ENCODE measurements around the gene CAPN5.

The CAPN5 gene

DNA sequence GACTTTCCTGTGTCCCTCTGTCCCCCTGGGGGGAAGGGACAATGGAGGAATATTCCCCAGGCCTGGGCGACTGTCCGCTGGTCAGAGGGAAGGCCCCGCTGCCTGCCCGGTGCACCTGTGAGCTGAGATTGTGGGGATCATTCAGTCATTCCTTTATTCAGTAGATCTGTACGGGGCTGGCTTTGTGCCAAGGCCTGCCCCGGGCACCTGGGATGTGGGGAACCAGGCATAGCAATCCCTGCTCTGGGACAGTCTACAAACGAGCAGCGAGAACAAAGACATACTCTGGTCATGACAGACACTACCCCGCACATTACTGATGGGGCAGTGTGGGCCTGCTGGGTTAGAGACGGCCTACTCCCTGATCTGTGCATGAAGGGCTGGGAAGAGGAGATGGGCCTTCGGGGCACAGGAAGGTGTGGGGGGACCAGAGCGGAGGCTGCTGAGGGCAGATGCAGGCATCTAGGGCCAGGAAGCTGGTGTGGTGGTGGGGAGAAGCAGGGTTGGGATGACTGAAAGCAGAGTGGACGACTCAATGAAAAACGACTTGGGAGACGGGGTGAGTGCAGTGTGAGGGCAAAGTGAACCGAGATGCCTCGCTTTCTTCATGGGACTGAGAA is 59.5 kb downstream of the CAPN5 start:
- Histone ChIP-seq H3K9ac (no peak overlapping the region), H3K27ac (no peak overlapping the region), H3K4me3 (IDR thresholded peaks at IDR 0.05; ENCODE audit: insufficient read depth, low read depth, low read length) (no peak overlapping the region), H3K4me2 (no peak overlapping the region), H4K20me1 (ENCODE audit: insufficient read depth) (no peaks in the 10 kb centered on the region), H3K79me2 (ENCODE audit: insufficient read depth, low read depth) (no peaks in the 10 kb centered on the region), H2AFZ (ENCODE audit: low read depth) (peak overlapping the region; percentile 84; the same call in 1 of the 2 replicates), H3K36me3 (ENCODE audit: insufficient read depth) (no peaks in the 10 kb centered on the region), H3K4me1 (ENCODE audit: low read depth, poor library complexity, severe bottlenecking) (peaks cover 6% of the 10 kb centered on the region), H3K27me3 (ENCODE audit: insufficient read depth, low read depth) (no peaks in the 10 kb centered on the region)
- TF ChIP-seq, protein P1, sequence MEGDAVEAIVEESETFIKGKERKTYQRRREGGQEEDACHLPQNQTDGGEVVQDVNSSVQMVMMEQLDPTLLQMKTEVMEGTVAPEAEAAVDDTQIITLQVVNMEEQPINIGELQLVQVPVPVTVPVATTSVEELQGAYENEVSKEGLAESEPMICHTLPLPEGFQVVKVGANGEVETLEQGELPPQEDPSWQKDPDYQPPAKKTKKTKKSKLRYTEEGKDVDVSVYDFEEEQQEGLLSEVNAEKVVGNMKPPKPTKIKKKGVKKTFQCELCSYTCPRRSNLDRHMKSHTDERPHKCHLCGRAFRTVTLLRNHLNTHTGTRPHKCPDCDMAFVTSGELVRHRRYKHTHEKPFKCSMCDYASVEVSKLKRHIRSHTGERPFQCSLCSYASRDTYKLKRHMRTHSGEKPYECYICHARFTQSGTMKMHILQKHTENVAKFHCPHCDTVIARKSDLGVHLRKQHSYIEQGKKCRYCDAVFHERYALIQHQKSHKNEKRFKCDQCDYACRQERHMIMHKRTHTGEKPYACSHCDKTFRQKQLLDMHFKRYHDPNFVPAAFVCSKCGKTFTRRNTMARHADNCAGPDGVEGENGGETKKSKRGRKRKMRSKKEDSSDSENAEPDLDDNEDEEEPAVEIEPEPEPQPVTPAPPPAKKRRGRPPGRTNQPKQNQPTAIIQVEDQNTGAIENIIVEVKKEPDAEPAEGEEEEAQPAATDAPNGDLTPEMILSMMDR (conservative IDR thresholded peaks at IDR 0.05; ENCODE audit: low read depth, low read length), result no peak

DNA sequence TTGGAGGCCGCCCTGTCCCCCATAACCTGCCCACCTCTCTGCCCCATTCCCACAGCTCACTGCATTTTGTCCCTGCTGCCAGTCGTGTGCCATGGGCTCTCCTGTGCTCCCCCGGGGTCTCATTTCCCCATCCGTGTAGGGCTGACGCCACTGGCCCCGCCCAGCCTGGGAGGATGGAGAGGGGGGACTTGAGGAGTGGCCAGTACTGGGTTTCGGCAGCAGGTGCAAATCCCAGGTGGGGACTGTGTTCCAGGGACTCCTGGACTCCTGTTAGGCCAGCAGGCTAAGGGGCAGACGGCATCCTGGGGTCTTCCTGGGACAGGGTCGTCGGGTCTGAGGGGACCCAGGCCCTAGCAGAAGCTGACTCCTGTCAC is 60.1 kb downstream of the CAPN5 start:
- Histone ChIP-seq H4K20me1 (ENCODE audit: insufficient read depth) (no peaks in the 10 kb centered on the region), H3K4me1 (ENCODE audit: low read depth, poor library complexity, severe bottlenecking) (peaks cover 6% of the 10 kb centered on the region), H3K4me2 (peak overlapping the region; percentile 43), H3K79me2 (ENCODE audit: insufficient read depth, low read depth) (no peaks in the 10 kb centered on the region), H2AFZ (ENCODE audit: low read depth) (peak overlapping the region; percentile 84), H3K4me3 (IDR thresholded peaks at IDR 0.05; ENCODE audit: insufficient read depth, low read depth, low read length) (no peak overlapping the region), H3K27ac (no peak overlapping the region), H3K9ac (peak overlapping the region; percentile 12; the same call in 1 of the 2 replicates), H3K27me3 (ENCODE audit: insufficient read depth, low read depth) (no peaks in the 10 kb centered on the region), H3K36me3 (ENCODE audit: insufficient read depth) (no peaks in the 10 kb centered on the region)
- TF ChIP-seq, protein P1 (conservative IDR thresholded peaks at IDR 0.05; ENCODE audit: low read depth, low read length), result no peak

GRCh38 chr11:77127235-77127911 is 60.6 kb downstream of the CAPN5 start:
- H3K27ac ChIP-seq, result no peak overlapping the region
- H3K9ac ChIP-seq, result peak overlapping the region; percentile 12; the same call in 1 of the 2 replicates
- H3K4me2 ChIP-seq, result peak overlapping the region; percentile 43
- no peaks in the 10 kb centered on the region for H3K79me2 ChIP-seq (ENCODE audit: insufficient read depth, low read depth)
- peaks cover 6% of the 10 kb centered on the region for H3K4me1 ChIP-seq (ENCODE audit: low read depth, poor library complexity, severe bottlenecking)
- TF ChIP-seq, protein P1 (conservative IDR thresholded peaks at IDR 0.05; ENCODE audit: low read depth, low read length), result peak; percentile 99
- no peaks in the 10 kb centered on the region for H3K36me3 ChIP-seq (ENCODE audit: insufficient read depth)
- no peaks in the 10 kb centered on the region for H3K27me3 ChIP-seq (ENCODE audit: insufficient read depth, low read depth)
- H3K4me3 ChIP-seq (IDR thresholded peaks at IDR 0.05; ENCODE audit: insufficient read depth, low read depth, low read length), result no peak overlapping the region
- no peaks in the 10 kb centered on the region for H4K20me1 ChIP-seq (ENCODE audit: insufficient read depth)
- peak overlapping the region; percentile 84 for H2AFZ ChIP-seq (ENCODE audit: low read depth)

- peaks cover 6% of the 10 kb centered on the region for H3K4me1 ChIP-seq (ENCODE audit: low read depth, poor library complexity, severe bottlenecking)
- no peaks in the 10 kb centered on the region for H3K27me3 ChIP-seq (ENCODE audit: insufficient read depth, low read depth)
- peak within 1 kb of the TSS; percentile 84 for H2AFZ ChIP-seq (ENCODE audit: low read depth)
- H3K79me2 ChIP-seq (ENCODE audit: insufficient read depth, low read depth), result no peaks in the 10 kb centered on the region
- no peaks in the 10 kb centered on the region for H4K20me1 ChIP-seq (ENCODE audit: insufficient read depth)
- H3K9ac ChIP-seq, result peak within 1 kb of the TSS; percentile 12; the same call in 1 of the 2 replicates
- TF ChIP-seq, protein P1 (conservative IDR thresholded peaks at IDR 0.05; ENCODE audit: low read depth, low read length), result no peak
- H3K4me3 ChIP-seq (IDR thresholded peaks at IDR 0.05; ENCODE audit: insufficient read depth, low read depth, low read length), result no peak within 1 kb of the TSS
- H3K27ac ChIP-seq, result no peak within 1 kb of the TSS
- H3K36me3 ChIP-seq (ENCODE audit: insufficient read depth), result no peaks in the 10 kb centered on the region
- peak within 1 kb of the TSS; percentile 43 for H3K4me2 ChIP-seq
Measured at GRCh38 chr11:77127920-77128691, 61.3 kb downstream of the CAPN5 start, which contains the start of gene MYO7A. TSS of gene MYO7A (plus strand) at chr11:77128246. CDS start at chr11:77130635, 2,389 bp downstream.

Data from KMS-11 (cell line).